Hematopoietic multipotent progenitor cell treated with erythropoietin and hydrocortisone succinate and interleukin-3 and kit ligand, for 15 days (in vitro differentiated cells): Measurements from ENCODE around the gene APEX2.
"Not testable (repeated sequence)": the region's sequence is repeated elsewhere in the genome, so short reads cannot be mapped to it uniquely, and the experiment has no call there.

Experiments
- DNase-seq: peaks from one replicate; pipeline ENCODE4 v3.0.0-alpha.2; 2015; ENCODE audit warnings: low spot score

The APEX2 gene

DNA sequence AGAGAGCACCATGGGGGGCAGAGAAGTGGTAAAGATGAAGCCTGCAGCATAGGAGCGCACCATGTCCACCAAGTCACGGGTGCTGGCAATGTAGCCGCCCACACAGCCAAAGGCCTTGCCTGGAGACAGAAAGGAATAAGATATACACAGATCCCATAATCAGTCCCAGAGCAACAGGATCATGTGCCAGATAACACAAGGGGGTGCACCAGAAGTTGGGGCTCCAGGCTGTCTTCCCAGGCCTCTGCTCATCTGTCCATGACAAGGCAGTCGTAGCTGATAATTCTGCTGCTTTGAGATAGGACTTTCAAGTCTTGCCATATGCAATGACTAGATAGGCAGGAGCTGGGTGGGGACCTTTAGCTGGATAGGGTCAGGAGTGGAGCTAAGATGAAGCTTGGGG lies 14.7 kb downstream of the APEX2 start:
- peak; percentile 94 for DNase-seq

GRCh38 chrX:55026143-55026542 lies 26.0 kb downstream of the APEX2 start:
- peak; percentile 62 for DNase-seq

- DNase-seq = no peak
These were observed 26.7 kb downstream of the APEX2 start for GRCh38 chrX:55026840-55027239.

DNA sequence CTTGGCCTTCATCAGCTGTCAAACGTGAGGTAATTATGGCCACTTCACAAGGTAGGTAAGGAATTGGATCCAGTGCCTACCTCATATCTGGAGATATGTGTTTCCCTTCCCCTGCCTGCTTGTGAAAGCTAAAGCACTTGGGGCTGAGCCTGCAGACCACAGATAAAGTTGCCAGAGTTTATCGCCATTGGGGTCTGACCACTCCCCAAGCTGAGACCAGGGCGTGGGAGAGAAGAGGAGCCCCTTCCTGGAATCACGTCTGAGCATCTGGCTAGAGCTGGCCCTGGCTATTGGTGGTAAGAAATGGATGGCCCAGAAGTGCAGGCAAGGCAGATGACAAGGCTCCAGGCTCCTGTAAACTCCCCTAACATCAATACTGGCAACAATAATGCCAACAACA lies 27.9 kb downstream of the APEX2 start:
- peak; percentile 89 for DNase-seq

DNA sequence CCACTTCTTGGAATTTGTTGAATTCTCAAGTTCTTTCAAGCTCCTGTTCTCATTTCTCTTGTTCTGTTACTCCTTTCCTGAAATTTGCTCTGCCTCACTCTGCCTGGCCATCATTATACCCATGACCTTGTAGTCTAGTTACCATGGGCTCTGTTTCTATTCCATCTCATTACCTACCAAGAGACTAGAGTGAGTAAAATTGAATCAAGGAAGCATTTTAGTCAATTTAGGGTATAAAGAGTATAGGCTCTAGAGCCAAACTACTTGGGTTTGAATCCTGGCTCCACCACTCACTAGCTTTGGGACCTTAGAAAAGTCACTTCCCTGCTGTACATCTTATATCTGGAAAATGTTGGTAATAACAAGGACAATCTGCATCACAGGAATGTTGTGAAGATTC lies 28.4 kb downstream of the APEX2 start:
- DNase-seq = peak; percentile 60

DNA sequence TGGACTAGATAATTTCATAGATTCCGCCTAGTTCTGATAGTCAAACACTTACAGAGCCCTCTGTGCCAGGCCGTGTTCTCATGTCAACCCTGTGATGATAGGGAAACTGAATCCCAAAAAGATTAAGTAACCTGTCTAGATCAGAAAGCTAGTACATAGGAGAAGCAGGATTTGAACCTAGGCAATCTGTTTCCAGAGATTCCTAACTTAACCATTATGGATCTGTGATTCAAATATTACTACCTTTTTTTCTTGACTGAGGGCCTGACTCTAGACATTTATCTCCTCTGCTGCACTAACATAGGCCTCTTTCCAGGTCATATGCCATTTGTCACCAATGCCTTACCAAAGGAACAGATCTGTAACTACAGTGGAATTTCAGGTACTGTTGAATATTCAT lies 29.1 kb downstream of the APEX2 start:
- peak; percentile 62 for DNase-seq

DNA sequence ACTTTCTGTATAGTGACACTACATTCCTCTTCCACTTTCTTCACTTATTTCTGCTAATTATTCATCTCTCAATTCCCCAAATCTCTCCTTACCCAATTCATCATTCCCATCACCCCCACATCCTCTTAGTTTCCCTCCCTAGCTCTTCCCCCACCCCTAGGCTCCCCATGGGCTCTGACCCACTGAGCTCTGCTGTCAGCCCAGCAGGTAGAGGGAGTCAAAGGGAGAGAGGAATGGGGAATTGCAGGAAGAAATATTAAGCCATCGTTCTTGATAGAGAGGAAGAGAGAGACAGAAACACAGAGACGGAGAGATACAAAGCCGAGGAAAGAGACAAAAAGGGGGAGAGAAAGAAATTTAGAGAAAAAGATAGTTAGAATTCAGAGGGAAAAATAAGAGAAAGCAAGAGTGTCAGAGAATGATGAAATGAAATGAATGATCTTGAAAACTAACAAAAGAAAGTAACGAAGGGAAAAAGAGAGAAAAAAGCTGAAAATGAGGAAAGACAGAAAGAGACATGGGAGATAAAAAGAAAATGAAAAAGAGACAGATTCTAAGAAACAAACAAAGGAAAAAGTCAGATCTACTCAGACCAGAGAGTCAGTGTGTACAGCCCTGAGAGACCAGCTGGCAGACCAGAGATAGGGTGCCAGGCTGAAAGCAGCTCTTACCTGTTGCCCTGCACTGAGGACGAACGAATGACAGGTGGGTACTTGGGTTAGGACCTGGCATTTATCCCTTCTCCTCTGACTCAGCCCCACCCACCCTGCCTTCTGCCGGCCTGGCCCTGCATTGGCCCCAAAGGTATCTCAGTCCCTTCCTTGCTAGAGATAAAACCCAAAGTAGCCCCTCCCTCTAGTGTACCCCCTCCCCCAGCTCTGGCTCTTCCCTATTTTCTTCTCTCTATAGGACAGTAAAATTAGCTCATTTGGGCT lies 30.4 kb downstream of the APEX2 start, which contains the start of gene ALAS2:
Gene ALAS2 (minus strand): TSS at position 707 of the 935 bp plus-strand sequence. CDS start 4,977 bp downstream, outside the sequence.
- DNase-seq = peak; percentile 81

DNA sequence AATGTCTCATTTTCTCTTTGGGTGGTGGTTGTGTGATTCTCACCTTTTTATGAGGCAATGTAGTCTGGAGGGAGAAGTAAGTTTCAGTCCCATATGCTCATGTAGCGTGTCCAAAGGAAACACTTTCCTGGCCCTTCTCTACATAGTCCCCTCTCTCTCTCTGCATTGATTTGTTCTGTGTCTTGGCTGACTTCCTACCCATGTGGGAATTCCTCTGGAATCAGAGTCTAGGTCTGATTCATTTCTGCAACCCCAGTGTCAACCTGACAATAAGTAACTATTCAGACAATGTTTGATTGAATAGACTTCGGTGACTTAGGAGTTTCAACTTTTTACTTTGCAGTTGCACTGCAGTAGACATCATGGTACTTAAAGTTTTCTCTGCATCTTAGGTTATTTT lies 33.3 kb downstream of the APEX2 start:
- no peak for DNase-seq

DNA sequence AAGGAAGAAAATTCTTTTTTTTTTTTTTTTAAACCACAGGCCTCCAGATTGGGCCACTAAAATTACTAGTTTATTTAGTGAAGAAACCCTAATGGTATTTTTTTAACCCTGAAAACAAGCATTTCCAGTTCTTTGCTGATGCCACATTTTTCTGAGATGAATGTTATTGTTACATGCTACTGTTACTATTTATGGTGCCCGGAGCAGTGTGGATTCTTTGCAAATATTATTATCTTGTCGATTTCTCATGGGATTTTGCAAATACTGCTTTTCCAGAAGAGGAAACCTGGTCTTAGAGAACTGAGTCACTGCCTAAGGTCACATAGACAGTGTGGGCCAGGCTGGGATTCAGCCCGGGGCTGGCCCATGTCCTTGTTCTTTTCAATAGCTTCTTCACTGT lies 39.3 kb downstream of the APEX2 start:
- no peak for DNase-seq

- DNase-seq = no peak
These were observed 41.4 kb downstream of the APEX2 start for GRCh38 chrX:55041514-55041913.

DNA sequence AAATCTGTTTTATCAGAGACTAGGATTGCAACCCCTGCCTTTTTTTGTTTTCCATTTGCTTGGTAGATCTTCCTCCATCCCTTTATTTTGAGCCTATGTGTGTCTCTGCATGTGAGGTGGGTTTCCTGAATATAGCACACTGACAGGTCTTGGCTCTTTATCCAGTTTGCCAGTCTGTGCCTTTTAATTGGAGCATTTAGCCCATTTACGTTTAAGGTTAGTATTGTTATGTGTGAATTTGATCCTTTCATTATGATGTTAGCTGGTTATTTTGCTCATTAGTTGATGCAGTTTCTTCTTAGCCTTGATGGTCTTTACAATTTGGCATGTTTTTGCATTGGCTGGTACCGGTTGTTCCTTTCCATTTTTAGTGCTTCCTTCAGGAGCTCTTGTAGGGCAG lies 50.4 kb downstream of the APEX2 start:
- not testable (repeated sequence) for DNase-seq

GRCh38 chrX:55056820-55057674 lies 56.9 kb downstream of the APEX2 start:
- DNase-seq = peak; percentile 57

DNA sequence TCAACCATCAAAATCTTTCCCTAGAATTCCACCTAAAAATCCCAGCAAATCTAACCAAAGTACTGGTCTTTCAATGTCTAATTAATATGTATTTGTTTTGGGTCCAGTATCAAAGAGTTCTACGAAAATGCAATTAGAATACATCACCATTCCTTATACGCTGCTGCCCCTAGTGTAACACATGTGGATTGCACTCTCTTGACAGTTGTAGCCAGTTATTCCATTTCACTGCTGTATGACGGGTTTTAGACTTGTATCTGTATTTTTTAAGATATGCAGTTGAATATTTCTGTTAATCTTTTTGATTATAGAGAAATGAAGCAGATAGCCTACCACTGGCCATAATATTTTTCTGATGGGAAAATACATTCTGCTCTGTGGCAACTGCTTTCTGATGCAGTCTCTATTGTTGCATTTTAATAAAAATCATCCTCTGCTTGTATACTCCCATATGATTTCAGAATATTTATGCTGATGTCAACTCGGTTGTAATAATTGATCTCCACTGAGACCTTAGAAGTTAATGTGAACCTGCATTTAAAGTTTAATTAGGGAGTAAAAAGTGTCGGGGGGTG lies 57.6 kb downstream of the APEX2 start:
- peak; percentile 78 for DNase-seq
